Trophoblast cell (in vitro differentiated cells and primary cell): ENCODE measurements around the gene ZBTB24.

Experiments
- DNase-seq, 2 donors: peaks; one replicate each; pipeline ENCODE4 v3.0.0-alpha.2; 2016
- H2AFZ ChIP-seq: 2 replicates; pipeline ENCODE4 v1.6.1; 2013; ENCODE audit warnings: low read length, moderate library complexity, mild to moderate bottlenecking; ENCODE audit not compliant: insufficient read depth, poor library complexity
- H2AK5ac ChIP-seq: 2 replicates; pipeline ENCODE4 v1.6.1; 2013; ENCODE audit warnings: mild to moderate bottlenecking, low read length
- H2BK120ac ChIP-seq: 2 replicates; pipeline ENCODE4 v1.6.1; 2013; ENCODE audit warnings: low read length, mild to moderate bottlenecking, moderate library complexity; ENCODE audit not compliant: insufficient read depth, poor library complexity
- H2BK12ac ChIP-seq: 2 replicates; pipeline ENCODE4 v1.6.1; 2013; ENCODE audit warnings: mild to moderate bottlenecking, low read length, moderate library complexity
- H2BK5ac ChIP-seq: 2 replicates; pipeline ENCODE4 v1.6.1; 2013; ENCODE audit warnings: low read length, low read depth, moderate library complexity, mild to moderate bottlenecking; ENCODE audit not compliant: poor library complexity
- H3K14ac ChIP-seq: 2 replicates; pipeline ENCODE4 v1.6.1; 2013; ENCODE audit warnings: mild to moderate bottlenecking, low read length
- H3K18ac ChIP-seq: 2 replicates; pipeline ENCODE4 v1.6.1; 2013; ENCODE audit warnings: mild to moderate bottlenecking, low read length
- H3K23ac ChIP-seq: 2 replicates; pipeline ENCODE4 v1.6.1; 2013; ENCODE audit warnings: low read length
- H3K27ac ChIP-seq: 2 replicates; pipeline ENCODE4 v1.5.1; 2013; ENCODE audit warnings: low read depth, mild to moderate bottlenecking, inconsistent platforms, low read length, moderate library complexity
- H3K27me3 ChIP-seq: 2 replicates; pipeline ENCODE4 v1.6.1; 2013; ENCODE audit warnings: inconsistent platforms, mild to moderate bottlenecking, low read length, moderate library complexity; ENCODE audit not compliant: insufficient read depth
- H3K36me3 ChIP-seq, 2 experiments: 1 replicate in 1 of 2; 2 replicates in 1 of 2; pipeline ENCODE4 v1.6.1; 2013; ENCODE audit warnings: low read length in 2 of 2, mild to moderate bottlenecking in 2 of 2, moderate library complexity in 1 of 2; ENCODE audit not compliant: insufficient read depth in 2 of 2, control insufficient read depth in 1 of 2
- H3K4ac ChIP-seq: 2 replicates; pipeline ENCODE4 v1.6.1; 2013; ENCODE audit warnings: low read depth, mild to moderate bottlenecking, low read length, moderate library complexity
- H3K4me1 ChIP-seq, 2 experiments: 1 replicate in 1 of 2; 2 replicates in 1 of 2; pipeline ENCODE4 v1.6.1; 2013; ENCODE audit warnings: low read length in 2 of 2, mild to moderate bottlenecking in 2 of 2, moderate library complexity in 1 of 2; ENCODE audit not compliant: insufficient read depth in 2 of 2, control insufficient read depth in 1 of 2
- H3K4me2 ChIP-seq: 2 replicates; pipeline ENCODE4 v1.6.1; 2013; ENCODE audit warnings: inconsistent platforms, mild to moderate bottlenecking, low read length, moderate library complexity
- H3K4me3 ChIP-seq: 2 replicates; pipeline ENCODE4 v1.5.1; 2013; ENCODE audit warnings: mild to moderate bottlenecking, low read depth, low read length, inconsistent platforms
- H3K79me1 ChIP-seq: one replicate; pipeline ENCODE4 v1.6.1; 2013; ENCODE audit warnings: low read length
- H3K79me2 ChIP-seq: 2 replicates; pipeline ENCODE4 v1.6.1; 2013; ENCODE audit warnings: low read length, mild to moderate bottlenecking; ENCODE audit not compliant: control insufficient read depth, insufficient read depth, poor library complexity
- H3K9ac ChIP-seq: 2 replicates; pipeline ENCODE4 v1.6.1; 2013; ENCODE audit warnings: mild to moderate bottlenecking, low read length
- H3K9me3 ChIP-seq: 2 replicates; pipeline ENCODE4 v1.6.1; 2013; ENCODE audit warnings: low read depth, mild to moderate bottlenecking, control low read depth, inconsistent platforms, low read length; ENCODE audit not compliant: insufficient read depth
- H4K12ac ChIP-seq: 2 replicates; pipeline ENCODE4 v1.6.1; 2013; ENCODE audit warnings: low read depth, mild to moderate bottlenecking, low read length, moderate library complexity
- H4K8ac ChIP-seq: 2 replicates; pipeline ENCODE4 v1.6.1; 2013; ENCODE audit warnings: low read depth, mild to moderate bottlenecking, low read length, moderate library complexity
- H4K91ac ChIP-seq: one replicate; pipeline ENCODE4 v1.6.1; 2013; ENCODE audit warnings: low read depth, mild to moderate bottlenecking, low read length, moderate library complexity
- WGBS: extraction: QIAGEN DNeasy Blood & Tissue Kit; methylation state at CpG from one replicate; pipeline ENCODE4 v1.1.7; 2013; ENCODE audit warnings: missing lambda C conversion rate; ENCODE audit not compliant: insufficient read length, insufficient coverage; ENCODE audit errors: extremely low coverage; 5-methylcytosine and 5-hydroxymethylcytosine counted together

ZBTB24 gene

DNA sequence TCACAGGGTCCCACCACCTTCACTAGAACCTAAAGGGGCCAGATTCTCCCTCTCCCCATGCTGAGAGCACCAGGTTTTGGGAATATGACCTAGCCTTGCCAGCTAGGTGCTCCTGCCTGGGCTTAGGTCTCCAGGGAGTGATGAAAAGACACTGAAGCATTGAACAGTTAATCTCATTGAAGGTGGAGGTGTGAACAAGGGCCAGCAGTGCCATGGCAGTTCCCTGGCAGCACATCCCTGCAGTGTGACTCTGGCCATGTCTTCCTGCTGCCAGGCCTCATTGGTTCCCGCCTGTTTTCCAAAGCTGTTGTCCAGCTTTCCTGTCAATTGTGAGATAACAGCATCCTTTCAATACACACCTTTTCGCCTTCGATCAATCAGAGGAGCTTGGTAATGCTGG lies 53.5 kb downstream of the ZBTB24 start:
- Histone ChIP-seq H3K79me2 (no peaks in the 10 kb centered on the region), H2AFZ (no peak overlapping the region), H2BK12ac (no peak overlapping the region), H3K36me3 (no peaks in the 10 kb centered on the region), H3K23ac (no peak overlapping the region), H2BK5ac (no peak overlapping the region), H4K91ac (no peak overlapping the region), H3K27ac (no peak overlapping the region), H3K9me3 (no peaks in the 10 kb centered on the region), H2AK5ac (no peak overlapping the region), H3K18ac (no peak overlapping the region), H4K12ac (no peak overlapping the region), H2BK120ac (no peak overlapping the region), H3K9ac (peak overlapping the region; percentile 43), H3K4ac (no peak overlapping the region), H3K4me3 (no peak overlapping the region), H3K4me1 (no peaks in the 10 kb centered on the region), H3K27me3 (no peaks in the 10 kb centered on the region), H3K4me2 (no peak overlapping the region), H3K79me1 (no peaks in the 10 kb centered on the region), H4K8ac (no peak overlapping the region), H3K14ac (no peak overlapping the region)
- DNase-seq: no peak
- WGBS: no CpG with 5 or more reads among the region's 3 CpGs

DNA sequence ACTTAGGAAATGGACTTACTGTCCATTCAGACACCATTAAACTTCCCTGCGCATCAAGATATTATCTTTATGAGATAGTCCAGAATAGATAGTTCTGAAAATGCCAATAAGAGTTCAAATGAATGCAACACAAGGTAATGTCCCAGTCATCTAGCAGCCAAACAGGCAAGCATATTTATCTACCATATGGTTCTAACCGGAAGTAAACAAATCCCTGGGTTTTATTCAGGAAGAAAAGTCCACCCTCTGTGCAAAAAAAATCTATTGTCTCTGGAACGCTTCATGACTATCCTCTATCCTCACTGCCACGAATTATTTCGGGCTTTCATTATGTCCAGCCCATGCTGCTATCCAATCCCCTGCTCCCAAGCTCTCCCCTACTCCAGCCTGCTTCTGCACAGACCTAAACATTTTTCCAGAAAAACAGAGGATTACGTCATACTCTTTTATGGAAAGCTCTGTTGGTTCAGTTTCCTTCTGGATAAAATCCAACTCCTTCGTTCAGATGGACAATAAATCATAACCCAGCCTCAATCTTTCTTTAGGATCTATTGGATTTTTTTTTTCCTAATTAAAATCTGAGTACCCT lies 54.0 kb downstream of the ZBTB24 start:
- Histone ChIP-seq H3K4ac (no peak overlapping the region), H3K4me3 (no peak overlapping the region), H3K14ac (no peak overlapping the region), H2BK120ac (no peak overlapping the region), H3K27me3 (no peaks in the 10 kb centered on the region), H3K9me3 (no peaks in the 10 kb centered on the region), H2BK5ac (no peak overlapping the region), H3K79me2 (no peaks in the 10 kb centered on the region), H3K36me3 (no peaks in the 10 kb centered on the region), H3K27ac (no peak overlapping the region), H4K91ac (no peak overlapping the region), H4K12ac (no peak overlapping the region), H2AFZ (no peak overlapping the region), H3K79me1 (no peaks in the 10 kb centered on the region), H2BK12ac (no peak overlapping the region), H4K8ac (no peak overlapping the region), H3K4me2 (no peak overlapping the region), H3K4me1 (peaks cover 4 to 5% of the 10 kb centered on the region in 2 experiments), H2AK5ac (no peak overlapping the region), H3K23ac (no peak overlapping the region), H3K18ac (no peak overlapping the region), H3K9ac (no peak overlapping the region)
- no CpG with 5 or more reads among the region's 7 CpGs for WGBS
- DNase-seq: no peak

DNA sequence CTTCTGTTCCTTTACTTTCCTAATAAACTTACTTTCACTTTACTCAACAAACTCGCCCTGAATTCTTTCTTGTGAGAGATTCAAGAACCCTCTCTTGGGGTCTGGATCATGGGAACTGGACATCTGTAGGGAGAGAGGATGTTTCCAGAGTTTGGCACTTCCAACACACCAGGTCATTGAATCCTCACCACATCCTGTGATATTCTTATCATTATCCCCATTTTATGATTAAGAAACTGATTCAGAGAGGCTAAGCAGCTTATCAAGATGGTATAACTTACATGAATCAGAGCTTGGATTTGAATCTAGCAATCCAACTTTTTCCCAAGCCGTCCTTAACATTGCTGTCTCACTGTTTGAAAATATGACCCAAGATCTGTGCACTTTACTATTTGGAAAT lies 58.1 kb downstream of the ZBTB24 start:
- Histone ChIP-seq H2BK5ac (no peak overlapping the region), H2AFZ (no peak overlapping the region), H3K4me3 (no peak overlapping the region), H3K9ac (no peak overlapping the region), H3K23ac (no peak overlapping the region), H2BK120ac (no peak overlapping the region), H3K4me1 (peaks cover 5 to 6% of the 10 kb centered on the region in 2 experiments), H3K4ac (no peak overlapping the region), H2BK12ac (no peak overlapping the region), H4K8ac (no peak overlapping the region), H3K79me1 (no peaks in the 10 kb centered on the region), H3K14ac (no peak overlapping the region), H3K27ac (no peak overlapping the region), H3K9me3 (no peaks in the 10 kb centered on the region), H3K18ac (no peak overlapping the region), H3K79me2 (no peaks in the 10 kb centered on the region), H3K36me3 (no peaks in the 10 kb centered on the region), H3K27me3 (no peaks in the 10 kb centered on the region), H3K4me2 (no peak overlapping the region), H4K91ac (no peak overlapping the region), H2AK5ac (no peak overlapping the region), H4K12ac (no peak overlapping the region)
- WGBS: 43% methylated on average over 1 of the region's 2 CpGs
- peak in 1 of 2 donors; percentile 34 for DNase-seq

DNA sequence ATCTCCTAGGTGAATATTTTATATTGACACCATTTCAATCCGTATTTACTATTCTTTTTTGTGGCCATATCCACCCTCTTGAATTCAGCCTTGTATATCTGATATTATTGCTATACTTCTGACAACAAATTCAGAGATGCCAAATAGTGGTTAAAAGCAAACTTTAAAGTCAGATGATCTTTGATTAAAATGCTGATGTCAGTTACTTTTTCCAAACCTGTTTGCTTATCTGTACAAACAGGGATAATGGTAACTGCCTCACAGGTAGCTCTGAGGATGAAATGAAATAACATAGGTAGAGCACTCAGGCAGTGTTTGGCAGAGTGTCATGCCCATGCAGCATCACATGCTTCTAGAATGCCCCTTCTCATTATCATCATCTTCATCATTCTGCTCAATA lies 61.8 kb downstream of the ZBTB24 start:
- no peak overlapping the region for H2BK5ac ChIP-seq
- no peak overlapping the region for H4K12ac ChIP-seq
- DNase-seq: peak in 1 of 2 donors; percentile 29
- no peak overlapping the region for H3K9ac ChIP-seq
- no peak overlapping the region for H3K4ac ChIP-seq
- no peaks in the 10 kb centered on the region for H3K79me1 ChIP-seq
- H3K27me3 ChIP-seq: no peaks in the 10 kb centered on the region
- no peak overlapping the region for H3K18ac ChIP-seq
- H2AK5ac ChIP-seq: no peak overlapping the region
- H2AFZ ChIP-seq: no peak overlapping the region
- H3K14ac ChIP-seq: no peak overlapping the region
- peaks cover 5 to 6% of the 10 kb centered on the region in 2 experiments for H3K4me1 ChIP-seq
- no peak overlapping the region for H2BK120ac ChIP-seq
- WGBS: no CpG with 5 or more reads among the region's 1 CpG
- H3K4me3 ChIP-seq: no peak overlapping the region
- H3K4me2 ChIP-seq: no peak overlapping the region
- no peaks in the 10 kb centered on the region for H3K79me2 ChIP-seq
- no peak overlapping the region for H3K23ac ChIP-seq
- no peaks in the 10 kb centered on the region for H3K36me3 ChIP-seq
- no peaks in the 10 kb centered on the region for H3K9me3 ChIP-seq
- no peak overlapping the region for H4K8ac ChIP-seq
- H2BK12ac ChIP-seq: no peak overlapping the region
- no peak overlapping the region for H3K27ac ChIP-seq
- H4K91ac ChIP-seq: no peak overlapping the region
